GM23248 (cell line): Measurements from ENCODE around the gene CD63. TPM values are rescaled to one million over a fixed set of nuclear protein-coding genes. Genes with fewer than 3 reads are reported as not detected.
A peak's percentile ranks its signal among the peaks of the same experiment; 100 is the strongest.

Source experiments
- DNase-seq: peaks from one replicate; pipeline ENCODE4 v3.0.0-alpha.2; 2015
- H2AFZ ChIP-seq: fragments of 200-600 bp; sonication (generic); 2 replicates; pipeline ENCODE4 v1.6.1; 2016; ENCODE audit warnings: antibody characterized with exemption
- H3F3A ChIP-seq: fragments of 200-600 bp; sonication (generic); 2 replicates; pipeline ENCODE4 v1.6.1; 2016; ENCODE audit warnings: mild to moderate bottlenecking, antibody characterized with exemption, mixed run types; ENCODE audit not compliant: insufficient read depth
- H3K27ac ChIP-seq: fragments of 200-600 bp; sonication (generic); 2 replicates; pipeline ENCODE4 v1.5.1; 2016; ENCODE audit warnings: mild to moderate bottlenecking
- H3K27me3 ChIP-seq: fragments of 200-600 bp; sonication (generic); replicated peaks from 2 replicates; pipeline ENCODE4 v1.6.1; 2016; ENCODE audit warnings: mild to moderate bottlenecking; ENCODE audit not compliant: insufficient read depth
- H3K36me3 ChIP-seq: fragments of 200-600 bp; sonication (generic); 2 replicates; pipeline ENCODE4 v1.6.1; 2016; ENCODE audit warnings: low read depth, mild to moderate bottlenecking
- H3K4me1 ChIP-seq: fragments of 200-600 bp; sonication (generic); 2 replicates; pipeline ENCODE4 v1.6.1; 2016; ENCODE audit warnings: mild to moderate bottlenecking; ENCODE audit not compliant: insufficient read depth
- H3K4me2 ChIP-seq: fragments of 200-600 bp; sonication (generic); one replicate; pipeline ENCODE4 v1.6.1; 2016; ENCODE audit warnings: mild to moderate bottlenecking; ENCODE audit not compliant: unreplicated experiment
- H3K4me3 ChIP-seq: fragments of 200-600 bp; sonication (generic); 2 replicates; pipeline ENCODE4 v1.5.1; 2016; ENCODE audit warnings: mild to moderate bottlenecking
- H3K79me2 ChIP-seq: fragments of 200-600 bp; sonication (generic); 2 replicates; pipeline ENCODE4 v1.6.1; 2016; ENCODE audit warnings: mild to moderate bottlenecking; ENCODE audit not compliant: insufficient read depth
- H3K9ac ChIP-seq: fragments of 200-600 bp; sonication (generic); 2 replicates; pipeline ENCODE4 v1.6.1; 2016; ENCODE audit warnings: mild to moderate bottlenecking
- H3K9me2 ChIP-seq: fragments of 200-600 bp; sonication (generic); 2 replicates; pipeline ENCODE4 v1.6.1; 2016; ENCODE audit warnings: mixed run types, mild to moderate bottlenecking, moderate library complexity; ENCODE audit not compliant: insufficient read depth
- H3K9me3 ChIP-seq: fragments of 200-600 bp; sonication (generic); one replicate; pipeline ENCODE4 v1.6.1; 2017; ENCODE audit warnings: low read depth
- H4K20me1 ChIP-seq: fragments of 200-600 bp; sonication (generic); 2 replicates; pipeline ENCODE4 v1.6.0; 2016; ENCODE audit not compliant: insufficient read depth
- EZH2 ChIP-seq: fragments of 200-600 bp; sonication (generic); IDR thresholded peaks from 2 replicates; pipeline ENCODE4 v1.6.1; 2018; ENCODE audit warnings: antibody characterized with exemption, mild to moderate bottlenecking; ENCODE audit not compliant: insufficient read depth, poor library complexity, severe bottlenecking
- EZH2phosphoT487 ChIP-seq: fragments of 200-600 bp; sonication (generic); IDR thresholded peaks from 2 replicates; pipeline ENCODE4 v1.6.1; 2018; ENCODE audit warnings: antibody characterized with exemption, moderate library complexity, mild to moderate bottlenecking, low read depth; ENCODE audit not compliant: insufficient read depth
- WGBS, 2 experiments: methylation state at CpG; one replicate each; pipeline ENCODE4 v1.1.6; 2015 to 2017; ENCODE audit warnings: low lambda C conversion rate in 2 of 2, low coverage in 1 of 2; ENCODE audit errors: missing lambda C conversion rate in 2 of 2; 5-methylcytosine and 5-hydroxymethylcytosine counted together
- in situ Hi-C: fragments of 300-500 bp; cut with MboI; formaldehyde crosslinking; loops from 2 replicates; pipeline ENCODE4 v1.15.0; 2020
- polyA plus RNA-seq: library from polyadenylated mRNA; unstranded; fragments of >200 nt; fragmentation: Nextera tagmentation; extraction: Ambion mirVana; gene quantifications from 2 replicates; pipeline ENCODE4 v1.2.1, GENCODE V29; 2016
- total RNA-seq: library from RNA; depleted of rRNA; stranded (reverse); fragments of >200 nt; shearing (Covaris generic); gene quantifications from 2 replicates; pipeline ENCODE4 v1.2.3, GENCODE V29; 2014; rRNA removed

The CD63 gene
- total RNA-seq, result 1,521 and 1,535 TPM in 2 replicates
- 3,562 and 3,671 TPM in 2 replicates for polyA plus RNA-seq

GRCh38 chr12:55728939-55729818 lies at the start of gene CD63:
TSS of gene CD63 (minus strand) at chr12:55729009. CDS start at chr12:55728341, 668 bp downstream.
- Histone ChIP-seq H3K79me2 (peaks cover 58% of the 10 kb centered on the region), H3K9me3 (no peaks in the 10 kb centered on the region), H3K36me3 (peaks cover 26% of the 10 kb centered on the region), H3F3A (peaks cover 43% of the 10 kb centered on the region), H3K4me1 (peaks cover 34% of the 10 kb centered on the region), H3K4me2 (peak within 1 kb of the TSS; percentile 99), H3K27ac (peak within 1 kb of the TSS; percentile 99), H2AFZ (peak within 1 kb of the TSS; percentile 67), H4K20me1 (0 out of 2 replicates have a peak, but pooled peaks cover 3% of the 10 kb centered on the region), H3K27me3 (no peaks in the 10 kb centered on the region), H3K9ac (peak within 1 kb of the TSS; percentile 97), H3K9me2 (no peaks in the 10 kb centered on the region), H3K4me3 (peak within 1 kb of the TSS; percentile 97)
- no peak for TF ChIP-seq EZH2phosphoT487
- no peak for TF ChIP-seq EZH2
- in situ Hi-C loops, result no loop called here
- peak; percentile 95 for DNase-seq
- 0 to 1% methylated on average over 51 to 56 of the region's 61 CpGs for WGBS, 2 experiments

- Histone ChIP-seq H3K9me2 (no peaks in the 10 kb centered on the region), H4K20me1 (no peaks in the 10 kb centered on the region), H3K36me3 (peaks cover 30% of the 10 kb centered on the region), H2AFZ (no peak overlapping the region), H3F3A (no peaks in the 10 kb centered on the region; the same call in 1 of the 2 replicates), H3K4me2 (no peak overlapping the region), H3K27me3 (no peaks in the 10 kb centered on the region), H3K9me3 (no peaks in the 10 kb centered on the region), H3K27ac (no peak overlapping the region), H3K79me2 (peaks cover 51% of the 10 kb centered on the region), H3K4me1 (no peaks in the 10 kb centered on the region), H3K4me3 (no peak overlapping the region), H3K9ac (no peak overlapping the region)
- no peak for TF ChIP-seq EZH2phosphoT487
- TF ChIP-seq EZH2, result no peak
- WGBS, 2 experiments, result 97 to 99% methylated on average over 3 of the region's 3 CpGs
- in situ Hi-C loops, result no loop called here
- DNase-seq, result no peak
These were observed 49.0 kb upstream of the CD63 start for GRCh38 chr12:55777856-55778255.

- Histone ChIP-seq H3K9me3 (no peaks in the 10 kb centered on the region), H3K4me3 (no peak overlapping the region), H3K4me2 (no peak overlapping the region), H3K79me2 (peaks cover 68% of the 10 kb centered on the region), H3K36me3 (peaks cover 17% of the 10 kb centered on the region), H3K27ac (no peak overlapping the region), H3K9me2 (no peaks in the 10 kb centered on the region), H4K20me1 (no peaks in the 10 kb centered on the region), H3K9ac (no peak overlapping the region), H3K27me3 (no peaks in the 10 kb centered on the region), H2AFZ (no peak overlapping the region), H3K4me1 (no peaks in the 10 kb centered on the region), H3F3A (no peaks in the 10 kb centered on the region)
- whole genome bisulfite sequencing, 2 experiments, result 60 to 67% methylated on average over 6 of the region's 6 CpGs
- TF ChIP-seq EZH2 (no peak), EZH2phosphoT487 (no peak)
- in situ Hi-C loops, result no loop called here
- DNase-seq, result no peak
These were observed 42.9 kb upstream of the CD63 start for GRCh38 chr12:55771736-55772135.

- TF ChIP-seq EZH2 (no peak), EZH2phosphoT487 (no peak)
- H3K9ac ChIP-seq, result no peak overlapping the region
- H3K27ac ChIP-seq, result no peak overlapping the region
- H3K79me2 ChIP-seq, result peaks cover 57% of the 10 kb centered on the region
- no peak overlapping the region for H2AFZ ChIP-seq
- in situ Hi-C loops, result no loop called here
- no peak for DNase-seq
- no peak overlapping the region for H3K4me3 ChIP-seq
- no peaks in the 10 kb centered on the region for H3K9me2 ChIP-seq
- H3K4me1 ChIP-seq, result no peaks in the 10 kb centered on the region
- no peaks in the 10 kb centered on the region for H3K27me3 ChIP-seq
- WGBS, 2 experiments, result 90 to 93% methylated on average over 4 of the region's 4 CpGs
- peaks cover 22% of the 10 kb centered on the region for H3K36me3 ChIP-seq
- H3K9me3 ChIP-seq, result no peaks in the 10 kb centered on the region
- no peaks in the 10 kb centered on the region for H4K20me1 ChIP-seq
- no peaks in the 10 kb centered on the region for H3F3A ChIP-seq
- H3K4me2 ChIP-seq, result no peak overlapping the region
These were observed 38.3 kb upstream of the CD63 start for GRCh38 chr12:55767156-55767555.
